T-helper 17 cell (primary cell): ENCODE results near the gene SHISA7. TPM values are rescaled to one million over a fixed set of nuclear protein-coding genes. Genes with fewer than 3 reads are reported as not detected.

Experiments
- ATAC-seq: fragments of 150-1000 bp; cut with Tn5 transposase; 2 replicates; pipeline ENCODE4 v1.10.0; 2021; ENCODE audit warnings: mild to moderate bottlenecking, moderate library complexity
- DNase-seq, 3 donors: peaks; one replicate each; pipeline versions ENCODE4 v3.0.0 to v3.0.0-alpha.2; 2020 to 2021
- H3K9me3 ChIP-seq: one replicate; pipeline ENCODE4 v1.7.0; 2013; ENCODE audit warnings: low read length, mild to moderate bottlenecking; ENCODE audit not compliant: control insufficient read depth, poor library complexity, severe bottlenecking
- H3K27ac Mint-ChIP-seq: one replicate; pipeline ENCODE4 v1.8.0; 2022; ENCODE audit warnings: mild to moderate bottlenecking, moderate library complexity, mixed read lengths
- H3K27me3 Mint-ChIP-seq: one replicate; pipeline ENCODE4 v1.8.0; 2022; ENCODE audit warnings: mixed read lengths
- H3K36me3 Mint-ChIP-seq: one replicate; pipeline ENCODE4 v1.8.0; 2022; ENCODE audit warnings: low read depth, mixed read lengths
- H3K4me1 Mint-ChIP-seq: one replicate; pipeline ENCODE4 v1.8.0; 2022; ENCODE audit warnings: mild to moderate bottlenecking, mixed read lengths
- H3K4me3 Mint-ChIP-seq: one replicate; pipeline ENCODE4 v1.8.0; 2022; ENCODE audit warnings: mild to moderate bottlenecking, moderate library complexity, mixed read lengths
- total RNA-seq, 4 donors: library from RNA in 2 of 4; stranded (reverse) in 2 of 4; gene quantifications; one replicate each; pipeline ENCODE4 v1.2.3 and lab custom pipeline; 2022 to 2026

The SHISA7 gene
- total RNA-seq, 2 donors from 2014 or later = not detected

- peaks cover 64% of the 10 kb centered on the region for H3K27me3 Mint-ChIP-seq
- ATAC-seq (peak; percentile 14), DNase-seq (no peak)
- H3K27ac Mint-ChIP-seq = no peak overlapping the region
- peaks cover 9% of the 10 kb centered on the region for H3K36me3 Mint-ChIP-seq
- H3K4me1 Mint-ChIP-seq = peaks cover 19% of the 10 kb centered on the region
- H3K4me3 Mint-ChIP-seq = peak overlapping the region; percentile 76
- H3K9me3 ChIP-seq = no peaks in the 10 kb centered on the region
Observed at GRCh38 chr19:55441692-55442321, 1.3 kb downstream of the SHISA7 start.

GRCh38 chr19:55441319-55441691, 1.8 kb downstream of the SHISA7 start:
- Mint-ChIP-seq H3K4me3 (peak overlapping the region; percentile 76), H3K27me3 (peaks cover 68% of the 10 kb centered on the region), H3K36me3 (peaks cover 9% of the 10 kb centered on the region), H3K27ac (no peak overlapping the region), H3K4me1 (peaks cover 19% of the 10 kb centered on the region)
- H3K9me3 ChIP-seq = no peaks in the 10 kb centered on the region
- ATAC-seq = no peak
- no peak for DNase-seq

GRCh38 chr19:55440411-55441105, 2.5 kb downstream of the SHISA7 start:
- peak; percentile 33 for ATAC-seq
- no peaks in the 10 kb centered on the region for H3K9me3 ChIP-seq
- Mint-ChIP-seq H3K36me3 (peaks cover 7% of the 10 kb centered on the region), H3K27me3 (peaks cover 62% of the 10 kb centered on the region), H3K27ac (no peak overlapping the region), H3K4me1 (peaks cover 19% of the 10 kb centered on the region), H3K4me3 (peak overlapping the region; percentile 76)
- DNase-seq = no peak

GRCh38 chr19:55439052-55439451, 4.0 kb downstream of the SHISA7 start:
- Mint-ChIP-seq H3K36me3 (peaks cover 7% of the 10 kb centered on the region), H3K27me3 (peaks cover 51% of the 10 kb centered on the region), H3K27ac (no peak overlapping the region), H3K4me3 (no peak overlapping the region), H3K4me1 (peaks cover 19% of the 10 kb centered on the region)
- DNase-seq = no peak
- no peaks in the 10 kb centered on the region for H3K9me3 ChIP-seq
- no peak for ATAC-seq

GRCh38 chr19:55437410-55437809, 5.7 kb downstream of the SHISA7 start:
- ATAC-seq (peak; percentile 27), DNase-seq (no peak)
- no peak overlapping the region for H3K27ac Mint-ChIP-seq
- no peaks in the 10 kb centered on the region for H3K9me3 ChIP-seq
- H3K27me3 Mint-ChIP-seq = peaks cover 49% of the 10 kb centered on the region
- no peak overlapping the region for H3K4me3 Mint-ChIP-seq
- peaks cover 9% of the 10 kb centered on the region for H3K4me1 Mint-ChIP-seq
- peaks cover 7% of the 10 kb centered on the region for H3K36me3 Mint-ChIP-seq

- no peak overlapping the region for H3K27ac Mint-ChIP-seq
- DNase-seq = no peak
- H3K4me3 Mint-ChIP-seq = no peak overlapping the region
- H3K36me3 Mint-ChIP-seq = peaks cover 7% of the 10 kb centered on the region
- H3K9me3 ChIP-seq = no peaks in the 10 kb centered on the region
- H3K27me3 Mint-ChIP-seq = peaks cover 54% of the 10 kb centered on the region
- ATAC-seq = no peak
- peaks cover 9% of the 10 kb centered on the region for H3K4me1 Mint-ChIP-seq
Observed at GRCh38 chr19:55436847-55437246, 6.3 kb downstream of the SHISA7 start.

- ATAC-seq = no peak
- Mint-ChIP-seq H3K27me3 (peaks cover 56% of the 10 kb centered on the region), H3K4me3 (no peak overlapping the region), H3K36me3 (peaks cover 3% of the 10 kb centered on the region), H3K27ac (no peak overlapping the region), H3K4me1 (no peaks in the 10 kb centered on the region)
- no peak for DNase-seq
- H3K9me3 ChIP-seq = no peaks in the 10 kb centered on the region
Observed at GRCh38 chr19:55435020-55435419, 8.1 kb downstream of the SHISA7 start.

- no peak for DNase-seq
- no peaks in the 10 kb centered on the region for H3K36me3 Mint-ChIP-seq
- H3K27me3 Mint-ChIP-seq = peaks cover 56% of the 10 kb centered on the region
- ATAC-seq = no peak
- no peak overlapping the region for H3K4me3 Mint-ChIP-seq
- no peak overlapping the region for H3K27ac Mint-ChIP-seq
- H3K9me3 ChIP-seq = no peaks in the 10 kb centered on the region
- no peaks in the 10 kb centered on the region for H3K4me1 Mint-ChIP-seq
Observed at GRCh38 chr19:55434356-55434919, 8.7 kb downstream of the SHISA7 start.

- peaks cover 52% of the 10 kb centered on the region for H3K27me3 Mint-ChIP-seq
- H3K4me1 Mint-ChIP-seq = no peaks in the 10 kb centered on the region
- H3K36me3 Mint-ChIP-seq = no peaks in the 10 kb centered on the region
Observed at GRCh38 chr19:55433292-55433691, 9.8 kb downstream of the SHISA7 start.

GRCh38 chr19:55432241-55432959, 10.7 kb downstream of the SHISA7 start:
- ATAC-seq = no peak
- Mint-ChIP-seq H3K4me1 (no peaks in the 10 kb centered on the region), H3K4me3 (no peak overlapping the region), H3K36me3 (no peaks in the 10 kb centered on the region), H3K27ac (no peak overlapping the region), H3K27me3 (peaks cover 52% of the 10 kb centered on the region)
- H3K9me3 ChIP-seq = no peaks in the 10 kb centered on the region
- DNase-seq = no peak

More at GRCh38 chr19:55433292-55433691, 9.8 kb downstream of the SHISA7 start:
- DNase-seq = no peak
- ATAC-seq = no peak
- Mint-ChIP-seq H3K4me3 (no peak overlapping the region), H3K27ac (no peak overlapping the region)
- H3K9me3 ChIP-seq = no peaks in the 10 kb centered on the region

- Mint-ChIP-seq H3K36me3 (no peaks in the 10 kb centered on the region), H3K27me3 (peaks cover 41% of the 10 kb centered on the region), H3K4me1 (no peaks in the 10 kb centered on the region), H3K4me3 (no peak overlapping the region), H3K27ac (no peak overlapping the region)
- ATAC-seq = no peak
- DNase-seq = no peak
- H3K9me3 ChIP-seq = no peaks in the 10 kb centered on the region
Observed at GRCh38 chr19:55431183-55431582, 11.9 kb downstream of the SHISA7 start.

GRCh38 chr19:55426042-55426441, 17.1 kb downstream of the SHISA7 start:
- H3K4me1 Mint-ChIP-seq = peaks cover 6% of the 10 kb centered on the region
- no peaks in the 10 kb centered on the region for H3K9me3 ChIP-seq
- H3K4me3 Mint-ChIP-seq = no peak overlapping the region
- no peak overlapping the region for H3K27ac Mint-ChIP-seq
- no peaks in the 10 kb centered on the region for H3K36me3 Mint-ChIP-seq
- DNase-seq = no peak
- peaks cover 24% of the 10 kb centered on the region for H3K27me3 Mint-ChIP-seq
- ATAC-seq = no peak

- Mint-ChIP-seq H3K27me3 (peaks cover 9% of the 10 kb centered on the region), H3K4me3 (no peak overlapping the region), H3K27ac (no peak overlapping the region), H3K4me1 (peaks cover 10% of the 10 kb centered on the region), H3K36me3 (no peaks in the 10 kb centered on the region)
- ATAC-seq (no peak), DNase-seq (no peak)
- H3K9me3 ChIP-seq = no peaks in the 10 kb centered on the region
Observed at GRCh38 chr19:55424518-55424917, 18.6 kb downstream of the SHISA7 start.
